ENCODE data around the gene PCDHGA10. TPM values are rescaled to one million over a fixed set of nuclear protein-coding genes. Genes with fewer than 3 reads are reported as not detected.

Gene PCDHGA10
- polyA plus RNA-seq, 1 of the 3 experiments (the other 2 are of a cell fraction), result 2.0 TPM

DNA sequence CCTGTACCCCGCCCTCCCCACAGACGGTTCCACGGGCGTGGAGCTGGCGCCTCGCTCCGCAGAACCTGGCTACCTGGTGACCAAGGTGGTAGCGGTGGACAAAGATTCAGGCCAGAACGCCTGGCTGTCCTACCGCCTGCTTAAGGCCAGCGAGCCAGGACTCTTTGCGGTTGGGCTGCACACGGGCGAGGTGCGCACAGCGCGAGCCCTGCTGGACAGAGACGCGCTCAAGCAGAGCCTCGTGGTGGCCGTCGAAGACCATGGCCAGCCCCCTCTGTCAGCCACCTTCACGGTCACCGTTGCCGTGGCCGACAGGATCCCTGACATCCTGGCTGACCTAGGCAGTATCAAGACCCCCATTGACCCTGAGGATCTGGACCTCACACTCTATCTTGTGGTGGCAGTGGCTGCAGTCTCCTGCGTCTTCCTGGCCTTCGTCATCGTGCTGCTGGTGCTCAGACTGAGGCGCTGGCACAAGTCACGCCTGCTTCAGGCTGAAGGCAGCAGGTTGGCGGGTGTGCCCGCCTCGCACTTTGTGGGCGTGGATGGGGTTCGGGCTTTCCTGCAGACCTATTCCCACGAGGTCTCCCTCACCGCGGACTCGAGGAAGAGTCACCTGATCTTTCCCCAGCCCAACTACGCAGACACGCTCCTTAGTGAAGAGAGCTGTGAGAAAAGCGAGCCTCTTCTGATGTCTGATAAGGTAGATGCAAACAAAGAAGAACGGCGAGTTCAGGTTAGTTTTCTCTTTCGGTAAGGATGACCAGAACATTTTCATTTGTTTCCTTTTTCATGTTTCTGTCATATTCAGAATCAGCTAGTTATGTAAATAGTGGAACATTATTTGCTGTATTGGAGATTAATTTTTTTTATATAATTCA is 46.5 kb upstream of the PCDHGA10 start:
- no peaks in the 10 kb centered on the region for H3K9me2 ChIP-seq
- no peak for DNase-seq
- H3F3A ChIP-seq (replicated peaks; ENCODE audit: insufficient read depth), result no peaks in the 10 kb centered on the region
- no peaks in the 10 kb centered on the region for H3K4me1 ChIP-seq (ENCODE audit: control insufficient read depth in 1 of 2, insufficient read depth in 2 of 2, low read depth in 1 of 2, low read length in 1 of 2)
- H2AFZ ChIP-seq (ENCODE audit: low read depth), result no peak overlapping the region
- H3K4me2 ChIP-seq, result no peak overlapping the region
- H3K36me3 ChIP-seq (replicated peaks in 1 of 2; ENCODE audit: control insufficient read depth in 1 of 2, insufficient read depth in 2 of 2, low read length in 1 of 2), result peaks cover 0 to 12% of the 10 kb centered on the region in 2 experiments
- H3K27ac ChIP-seq (ENCODE audit: low read depth in 2 of 2, low read length in 1 of 2), result no peak overlapping the region
- TF ChIP-seq NFIC (IDR thresholded peaks at IDR 0.05; ENCODE audit: borderline replicate concordance) (no peak), TCF12 (IDR thresholded peaks at IDR 0.05) (no peak), TEAD4 (IDR thresholded peaks at IDR 0.05; ENCODE audit: borderline replicate concordance, insufficient read depth) (no peak), POLR2AphosphoS5 (IDR thresholded peaks at IDR 0.05; ENCODE audit: low read depth, low read length) (no peak), MEF2A (IDR thresholded peaks at IDR 0.05; ENCODE audit: borderline replicate concordance, low read depth) (no peak)
- ChIA-PET CTCF (interaction anchor here (0.8 kb wide), 1 partner anchor 197 kb away, joined by 3 read pairs; no protein-coding TSS in a partner anchor), POLR2A (no interaction called here)
- H3K9me3 ChIP-seq, result peaks cover 7% of the 10 kb centered on the region; the same call in 1 of the 2 replicates
- no peak overlapping the region for H3K9ac ChIP-seq
- peak overlapping the region in 1 of 2 experiments; percentile 12; a peak in 1 of 4 replicates for H3K4me3 ChIP-seq (ENCODE audit: low read depth in 2 of 2, low read length in 1 of 2)
- H3K27me3 ChIP-seq (ENCODE audit: insufficient read depth), result no peaks in the 10 kb centered on the region
- no peaks in the 10 kb centered on the region for H3K79me2 ChIP-seq (ENCODE audit: insufficient read depth)
- no peaks in the 10 kb centered on the region for H4K20me1 ChIP-seq (ENCODE audit: insufficient read depth)
- WGBS (ENCODE audit: low lambda C conversion rate), result 77% methylated on average over 44 of the region's 46 CpGs

DNA sequence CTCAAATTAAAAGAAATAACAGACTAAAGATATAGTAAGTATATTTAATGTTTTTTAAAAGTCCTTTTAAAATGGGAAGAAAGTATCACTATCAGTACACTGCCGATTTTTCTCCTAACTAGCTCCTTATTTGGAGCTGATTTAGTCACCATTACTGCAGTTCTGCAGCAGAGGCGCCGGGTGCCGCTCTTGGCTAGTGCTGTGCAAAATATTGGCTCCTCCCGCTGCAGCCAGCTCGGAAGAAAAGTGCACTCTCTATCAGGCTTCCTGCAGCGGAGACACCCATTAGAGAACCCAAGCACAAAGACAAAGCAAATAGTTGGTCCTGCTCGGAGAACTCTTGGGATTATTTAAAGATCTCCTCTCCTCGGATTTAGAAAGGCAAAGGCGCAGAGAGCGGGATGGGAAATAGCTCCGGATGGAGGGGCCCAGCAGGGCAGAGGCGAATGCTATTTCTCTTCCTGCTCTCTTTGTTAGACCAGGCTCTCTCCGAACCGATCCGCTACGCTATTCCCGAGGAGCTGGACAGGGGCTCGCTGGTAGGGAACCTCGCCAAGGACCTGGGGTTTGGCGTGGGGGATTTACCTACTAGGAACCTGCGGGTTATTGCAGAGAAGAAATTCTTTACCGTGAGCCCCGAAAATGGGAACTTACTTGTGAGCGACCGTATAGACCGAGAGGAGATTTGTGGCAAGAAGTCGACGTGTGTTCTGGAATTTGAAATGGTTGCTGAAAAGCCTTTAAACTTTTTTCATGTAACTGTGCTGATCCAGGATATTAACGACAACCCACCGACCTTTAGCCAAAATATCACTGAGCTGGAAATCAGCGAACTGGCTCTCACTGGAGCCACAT is 42.6 kb upstream of the PCDHGA10 start, which contains the start of gene PCDHGB3:
PCDHGB3 (plus strand) TSS at position 249 of the 855 bp plus-strand sequence; CDS start at position 402, 153 bp downstream.
- no peak for DNase-seq

More for the DNA sequence above, 42.6 kb upstream of the PCDHGA10 start, which contains the start of gene PCDHGB3:
- no peak within 1 kb of the TSS; a peak in 1 of 4 replicates for H3K4me3 ChIP-seq (ENCODE audit: low read depth in 2 of 2, low read length in 1 of 2)
- H3K4me1 ChIP-seq (ENCODE audit: control insufficient read depth in 1 of 2, insufficient read depth in 2 of 2, low read depth in 1 of 2, low read length in 1 of 2), result no peaks in the 10 kb centered on the region
- no peaks in the 10 kb centered on the region for H3K79me2 ChIP-seq (ENCODE audit: insufficient read depth)
- H3K9me2 ChIP-seq, result no peaks in the 10 kb centered on the region
- H3K27me3 ChIP-seq (ENCODE audit: insufficient read depth), result no peaks in the 10 kb centered on the region
- no peak within 1 kb of the TSS for H3K4me2 ChIP-seq
- ChIA-PET POLR2A (no interaction called here), CTCF (interaction anchor here (0.8 to 2.8 kb wide), 7 partner anchors 13 to 197 kb away, joined by 3 to 11 read pairs (median 4); partner anchors contain the start of gene TAF7)
- 56% methylated on average over 32 of the region's 32 CpGs for WGBS (ENCODE audit: low lambda C conversion rate)
- H2AFZ ChIP-seq (ENCODE audit: low read depth), result no peak within 1 kb of the TSS
- no peaks in the 10 kb centered on the region for H3F3A ChIP-seq (replicated peaks; ENCODE audit: insufficient read depth)
- H4K20me1 ChIP-seq (ENCODE audit: insufficient read depth), result no peaks in the 10 kb centered on the region
- H3K9me3 ChIP-seq, result peaks cover 7% of the 10 kb centered on the region
- H3K36me3 ChIP-seq (replicated peaks in 1 of 2; ENCODE audit: control insufficient read depth in 1 of 2, insufficient read depth in 2 of 2, low read length in 1 of 2), result peaks cover 0 to 16% of the 10 kb centered on the region in 2 experiments
- TF ChIP-seq SIN3A (IDR thresholded peaks at IDR 0.05; ENCODE audit: borderline replicate concordance, low read depth, low read length), result no peak
- TF ChIP-seq JUND (IDR thresholded peaks at IDR 0.05), result no peak
- H3K27ac ChIP-seq (ENCODE audit: low read depth in 2 of 2, low read length in 1 of 2), result no peak within 1 kb of the TSS
- H3K9ac ChIP-seq, result no peak within 1 kb of the TSS

All from SK-N-SH (cell line).